Hematopoietic multipotent progenitor cell (in vitro differentiated cells): ENCODE results near the gene MVD. TPM values are rescaled to one million over a fixed set of nuclear protein-coding genes. Genes with fewer than 3 reads are reported as not detected.

Experiments used
- DNase-seq, 3 donors: peaks; one replicate each; pipeline ENCODE4 v3.0.0-alpha.2; 2011 to 2015; ENCODE audit warnings: low read depth in 2 of 3, low spot score in 2 of 3
- total RNA-seq: library from RNA; depleted of rRNA; stranded (reverse); fragments of >200 nt; gene quantifications from one replicate; pipeline ENCODE4 v1.2.3, GENCODE V29; 2012

Gene MVD
- total RNA-seq, 1 donor: 38.2 TPM

DNA sequence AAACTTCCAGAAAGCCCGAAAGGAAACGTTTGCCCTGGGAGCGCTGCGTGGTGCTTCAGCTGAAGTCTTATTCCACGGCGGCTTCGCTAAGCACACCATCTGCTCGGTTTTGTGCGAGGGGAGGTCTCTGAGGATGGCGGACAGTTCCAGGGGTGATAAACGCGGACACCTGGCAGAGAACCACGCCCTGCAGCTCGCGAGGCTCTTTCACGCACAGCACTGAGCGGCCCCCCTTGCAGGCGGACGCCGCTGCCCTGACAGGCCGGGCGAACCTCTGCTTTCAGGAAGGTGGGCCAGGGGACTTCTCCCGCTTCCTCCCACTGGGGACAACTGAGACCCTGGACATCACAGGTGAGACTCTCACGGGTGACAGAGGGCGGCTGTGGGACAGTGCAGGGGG, 3.7 kb downstream of the MVD start:
- DNase-seq: no peak

- DNase-seq: no peak
Observed at GRCh38 chr16:88658714-88659113, 4.2 kb downstream of the MVD start.

GRCh38 chr16:88657371-88657770, 5.5 kb downstream of the MVD start:
- no peak for DNase-seq

DNA sequence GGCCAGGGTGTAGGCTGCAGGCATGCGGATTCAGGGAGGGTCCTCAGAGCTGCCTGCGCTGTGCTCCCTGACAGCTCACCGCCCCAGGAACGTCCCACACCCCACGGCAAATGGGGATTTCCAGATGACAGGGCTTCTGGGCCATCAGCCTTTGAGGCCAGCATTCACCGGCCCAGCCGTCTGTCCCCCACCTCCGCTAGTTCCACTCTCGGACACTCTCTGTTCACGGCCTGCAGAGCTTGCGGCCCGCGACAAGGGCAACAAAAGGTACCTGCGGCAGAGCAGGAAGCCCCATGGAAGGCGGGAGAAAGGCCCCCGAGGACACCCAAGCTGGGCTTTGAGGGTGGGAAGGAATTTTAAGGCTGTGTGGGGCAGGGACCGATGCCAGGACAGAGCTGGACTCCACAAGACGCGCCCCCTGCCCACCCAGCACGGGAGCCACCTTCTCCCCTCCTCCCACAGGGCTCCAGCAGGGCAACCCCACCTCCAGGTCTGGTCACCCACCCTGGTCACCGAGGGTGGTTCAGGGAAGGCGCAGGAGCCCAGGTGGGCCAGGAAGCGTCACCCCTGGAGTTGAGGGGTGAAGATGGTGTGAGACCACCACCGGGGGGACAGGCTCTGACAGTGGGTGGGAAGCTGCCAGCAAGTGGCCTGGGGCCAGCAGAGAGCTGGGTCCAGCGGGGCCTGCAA, 6.5 kb downstream of the MVD start:
- DNase-seq: no peak

DNA sequence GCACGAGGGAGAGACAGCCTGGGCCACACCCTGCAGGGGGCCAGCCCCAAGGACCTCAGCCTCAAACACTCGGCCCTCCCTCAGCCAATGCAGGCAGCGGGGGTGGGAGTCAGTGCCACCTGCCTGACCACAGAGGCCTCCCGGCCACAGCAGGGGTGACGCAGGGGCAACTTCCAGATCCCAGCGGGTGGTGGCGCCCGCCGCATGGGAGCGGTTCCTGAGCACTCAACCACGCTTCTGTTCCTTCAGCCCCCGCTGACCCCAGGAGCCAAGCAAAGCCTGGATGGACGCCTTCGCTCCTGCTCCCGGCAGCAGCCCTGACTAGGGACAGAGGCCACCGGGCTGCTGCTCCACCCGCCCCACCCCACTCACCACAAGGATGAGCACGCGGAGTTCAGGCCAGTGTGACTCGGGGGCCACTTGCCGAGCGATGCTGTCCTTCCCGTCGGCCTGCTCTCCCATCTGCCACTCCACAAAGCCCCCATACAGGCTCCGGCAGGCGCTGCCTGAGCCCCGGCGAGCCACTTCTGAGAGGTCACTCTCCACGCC, 7.1 kb downstream of the MVD start:
- no peak for DNase-seq

GRCh38 chr16:88655053-88655732, 7.7 kb downstream of the MVD start:
- DNase-seq: no peak

GRCh38 chr16:88654363-88655052, 8.4 kb downstream of the MVD start:
- DNase-seq: no peak

- DNase-seq: no peak
Observed at GRCh38 chr16:88653596-88654362, 9.1 kb downstream of the MVD start.

- DNase-seq: no peak
Observed at GRCh38 chr16:88653101-88653500, 9.8 kb downstream of the MVD start.

DNA sequence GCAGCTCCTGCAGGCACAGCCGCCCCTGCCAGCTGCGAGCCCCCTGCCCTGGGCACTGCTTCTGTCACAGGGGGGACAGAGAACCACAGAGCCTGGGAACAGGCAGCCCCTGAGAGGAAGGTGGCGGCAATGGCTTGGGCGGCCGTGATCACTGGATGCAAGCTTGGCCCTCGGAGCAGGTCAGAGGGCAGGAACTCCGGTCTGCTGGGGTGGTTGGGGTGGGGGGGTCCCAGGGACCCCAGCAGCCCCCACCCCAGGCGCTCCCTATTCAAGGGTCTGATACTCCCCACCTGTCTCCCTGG, 10.2 kb downstream of the MVD start:
- no peak for DNase-seq

GRCh38 chr16:88651989-88652761, 10.7 kb downstream of the MVD start:
- DNase-seq: no peak

- peak in 2 of 3 donors; percentile 54 to 56 for DNase-seq
Observed at GRCh38 chr16:88651276-88651988, 11.5 kb downstream of the MVD start.

DNA sequence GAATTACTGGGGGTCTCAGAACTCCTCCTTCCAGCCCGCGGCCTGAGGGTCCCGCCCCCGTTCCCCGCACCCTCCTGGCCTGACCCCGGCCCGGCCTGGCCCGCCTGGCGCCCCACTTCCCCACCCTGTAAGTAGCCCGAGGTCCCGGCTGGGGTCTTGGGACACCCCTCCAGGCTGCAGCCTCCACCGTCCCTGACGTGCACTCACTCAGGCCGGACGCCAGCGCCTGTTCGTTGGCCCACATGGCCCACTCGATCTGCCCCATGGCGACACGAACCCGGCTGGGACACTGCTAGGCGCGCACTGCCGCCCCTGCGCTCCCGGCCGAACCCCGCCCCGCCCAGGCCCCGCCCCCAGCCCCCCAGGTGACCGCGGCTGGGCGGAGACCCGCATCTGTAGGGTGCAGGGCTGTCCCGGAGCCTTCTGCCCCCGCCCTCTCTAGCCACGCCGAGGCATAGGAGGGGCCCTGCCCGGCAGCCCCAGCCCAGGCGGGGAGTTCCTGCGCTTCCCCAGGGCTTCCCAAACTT, 12.1 kb downstream of the MVD start, which contains the start of gene CYBA:
TSS of gene CYBA (minus strand) at position 305 of the 527 bp plus-strand sequence. CDS start at position 265, 40 bp downstream.
- DNase-seq: peak in 2 of 3 donors; percentile 68 to 74

- peak in 1 of 3 donors; percentile 56 for DNase-seq
Observed at GRCh38 chr16:88649924-88650748, 12.8 kb downstream of the MVD start.

- no peak for DNase-seq
Observed at GRCh38 chr16:88649195-88649923, 13.5 kb downstream of the MVD start.

GRCh38 chr16:88647178-88648070, 15.5 kb downstream of the MVD start:
- DNase-seq: no peak
